IPS-18a (cell line): ENCODE data around the gene APBA2.

Source experiments
- H3K27ac ChIP-seq: one replicate; pipeline ENCODE4 v1.5.1; 2013; ENCODE audit warnings: low read length
- H3K27me3 ChIP-seq: one replicate; pipeline ENCODE4 v1.6.1; 2013; ENCODE audit warnings: mild to moderate bottlenecking, low read length; ENCODE audit not compliant: control insufficient read depth, insufficient read depth
- H3K36me3 ChIP-seq: one replicate; pipeline ENCODE4 v1.6.1; 2013; ENCODE audit warnings: low read depth, low read length; ENCODE audit not compliant: control insufficient read depth
- H3K4me1 ChIP-seq: one replicate; pipeline ENCODE4 v1.6.1; 2013; ENCODE audit warnings: low read depth, low read length; ENCODE audit not compliant: control insufficient read depth
- H3K4me3 ChIP-seq: one replicate; pipeline ENCODE4 v1.5.1; 2013; ENCODE audit warnings: low read length
- H3K9ac ChIP-seq: one replicate; pipeline ENCODE4 v1.6.1; 2013; ENCODE audit warnings: mild to moderate bottlenecking, low read length, moderate library complexity
- H3K9me3 ChIP-seq: one replicate; pipeline ENCODE4 v1.6.1; 2013; ENCODE audit warnings: low read depth, low read length; ENCODE audit not compliant: control insufficient read depth

APBA2 gene

GRCh38 chr15:28983432-28984311 lies 97.9 kb downstream of the APBA2 start:
- H3K9me3 ChIP-seq, result no peaks in the 10 kb centered on the region

GRCh38 chr15:28984421-28985315 lies 98.9 kb downstream of the APBA2 start:
- Histone ChIP-seq H3K9ac (no peak overlapping the region), H3K9me3 (no peaks in the 10 kb centered on the region), H3K36me3 (no peaks in the 10 kb centered on the region), H3K27ac (no peak overlapping the region), H3K4me3 (no peak overlapping the region), H3K27me3 (no peaks in the 10 kb centered on the region), H3K4me1 (peaks cover 3% of the 10 kb centered on the region)

More at GRCh38 chr15:28983432-28984311, 97.9 kb downstream of the APBA2 start:
- Histone ChIP-seq H3K4me3 (no peak overlapping the region), H3K27ac (no peak overlapping the region), H3K9ac (no peak overlapping the region), H3K27me3 (no peaks in the 10 kb centered on the region), H3K36me3 (no peaks in the 10 kb centered on the region), H3K4me1 (peaks cover 3% of the 10 kb centered on the region)

- Histone ChIP-seq H3K4me3 (no peak overlapping the region), H3K36me3 (no peaks in the 10 kb centered on the region), H3K9me3 (no peaks in the 10 kb centered on the region), H3K27me3 (no peaks in the 10 kb centered on the region), H3K27ac (no peak overlapping the region), H3K9ac (no peak overlapping the region), H3K4me1 (peaks cover 3% of the 10 kb centered on the region)
Observed at GRCh38 chr15:28985316-28985645, 99.5 kb downstream of the APBA2 start.

- H3K36me3 ChIP-seq, result no peaks in the 10 kb centered on the region
- no peaks in the 10 kb centered on the region for H3K27me3 ChIP-seq
- no peak overlapping the region for H3K4me3 ChIP-seq
- H3K4me1 ChIP-seq, result peaks cover 3% of the 10 kb centered on the region
- H3K9me3 ChIP-seq, result no peaks in the 10 kb centered on the region
- H3K27ac ChIP-seq, result no peak overlapping the region
- no peak overlapping the region for H3K9ac ChIP-seq
Observed at GRCh38 chr15:28985691-28986090, 99.9 kb downstream of the APBA2 start.

- Histone ChIP-seq H3K4me1 (peaks cover 3% of the 10 kb centered on the region), H3K27me3 (no peaks in the 10 kb centered on the region), H3K9ac (no peak overlapping the region), H3K4me3 (no peak overlapping the region), H3K27ac (no peak overlapping the region), H3K36me3 (no peaks in the 10 kb centered on the region), H3K9me3 (no peaks in the 10 kb centered on the region)
Observed at GRCh38 chr15:28986108-28986507, 100.3 kb downstream of the APBA2 start.

- no peaks in the 10 kb centered on the region for H3K36me3 ChIP-seq
Observed at GRCh38 chr15:28986726-28987125, 101.0 kb downstream of the APBA2 start.

GRCh38 chr15:28987337-28987736 lies 101.6 kb downstream of the APBA2 start:
- peaks cover 3% of the 10 kb centered on the region for H3K4me1 ChIP-seq
- no peak overlapping the region for H3K9ac ChIP-seq
- H3K27ac ChIP-seq, result no peak overlapping the region
- H3K9me3 ChIP-seq, result no peaks in the 10 kb centered on the region
- no peak overlapping the region for H3K4me3 ChIP-seq
- H3K27me3 ChIP-seq, result no peaks in the 10 kb centered on the region
- no peaks in the 10 kb centered on the region for H3K36me3 ChIP-seq

More at GRCh38 chr15:28986726-28987125, 101.0 kb downstream of the APBA2 start:
- Histone ChIP-seq H3K27me3 (no peaks in the 10 kb centered on the region), H3K4me1 (peaks cover 3% of the 10 kb centered on the region), H3K27ac (no peak overlapping the region), H3K4me3 (no peak overlapping the region), H3K9me3 (no peaks in the 10 kb centered on the region), H3K9ac (no peak overlapping the region)

- no peaks in the 10 kb centered on the region for H3K9me3 ChIP-seq
Observed at GRCh38 chr15:28989239-28989830, 103.6 kb downstream of the APBA2 start.

GRCh38 chr15:28989896-28990295 lies 104.1 kb downstream of the APBA2 start:
- H3K27ac ChIP-seq, result no peak overlapping the region
- no peaks in the 10 kb centered on the region for H3K27me3 ChIP-seq
- no peak overlapping the region for H3K4me3 ChIP-seq
- peaks cover 12% of the 10 kb centered on the region for H3K4me1 ChIP-seq
- H3K9ac ChIP-seq, result no peak overlapping the region
- H3K9me3 ChIP-seq, result no peaks in the 10 kb centered on the region
- no peaks in the 10 kb centered on the region for H3K36me3 ChIP-seq

More at GRCh38 chr15:28989239-28989830, 103.6 kb downstream of the APBA2 start:
- Histone ChIP-seq H3K4me3 (no peak overlapping the region), H3K27me3 (no peaks in the 10 kb centered on the region), H3K27ac (no peak overlapping the region), H3K9ac (no peak overlapping the region), H3K36me3 (no peaks in the 10 kb centered on the region), H3K4me1 (peaks cover 9% of the 10 kb centered on the region)

GRCh38 chr15:28990390-28990789 lies 104.6 kb downstream of the APBA2 start:
- H3K27ac ChIP-seq, result no peak overlapping the region

More at GRCh38 chr15:28990390-28990789, 104.6 kb downstream of the APBA2 start:
- Histone ChIP-seq H3K36me3 (no peaks in the 10 kb centered on the region), H3K4me3 (no peak overlapping the region), H3K4me1 (peaks cover 14% of the 10 kb centered on the region), H3K9me3 (no peaks in the 10 kb centered on the region), H3K27me3 (no peaks in the 10 kb centered on the region), H3K9ac (no peak overlapping the region)
